ENCODE measurements around the gene RNF186.

The RNF186 gene

DNA sequence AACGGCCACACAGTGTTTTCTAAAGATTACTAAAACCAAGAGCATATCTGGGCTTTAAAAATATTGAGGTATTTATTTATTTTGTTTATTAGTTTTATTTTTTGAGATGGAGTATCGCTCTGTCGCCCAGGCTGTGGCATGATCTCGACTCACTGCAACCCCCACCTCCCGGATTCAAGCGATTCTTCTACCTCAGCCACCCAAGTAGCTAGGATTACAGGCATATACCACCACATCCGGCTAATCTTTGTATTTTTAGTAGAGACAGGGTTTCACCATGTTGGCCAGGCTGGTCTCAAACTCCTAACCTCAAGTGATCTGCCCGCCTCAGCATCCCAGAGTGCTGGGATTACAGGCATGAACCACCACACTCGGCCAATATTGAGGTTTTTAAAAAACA, 39.3 kb downstream of the RNF186 start:
- peak overlapping the region; percentile 51 for H3K27ac ChIP-seq
- TF ChIP-seq CTCF (conservative IDR thresholded peaks at IDR 0.05) (no peak), ZFX (IDR thresholded peaks at IDR 0.05) (no peak)

DNA sequence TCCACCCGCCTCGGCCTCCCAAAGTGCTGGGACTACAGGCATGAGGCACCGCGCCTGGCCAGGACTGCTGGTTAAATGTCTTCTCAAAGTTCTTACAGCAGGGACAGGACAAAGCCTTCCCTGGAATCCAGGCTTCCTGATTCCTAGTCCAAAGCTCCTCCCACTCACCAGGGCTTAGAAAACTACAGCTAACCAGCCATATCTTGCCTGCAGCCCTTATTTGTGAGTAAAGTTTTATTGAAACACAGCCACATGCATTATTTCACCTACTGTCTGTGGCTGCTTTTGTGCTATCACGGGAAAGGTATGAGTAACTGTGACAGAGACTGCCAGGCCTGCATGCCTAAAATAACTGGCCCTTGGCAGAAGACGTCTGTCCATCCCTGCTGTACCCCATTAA, 39.8 kb downstream of the RNF186 start:
- no peak overlapping the region; the same call in none of the 2 replicates for H3K27ac ChIP-seq
- TF ChIP-seq CTCF (conservative IDR thresholded peaks at IDR 0.05) (no peak), ZFX (IDR thresholded peaks at IDR 0.05) (no peak)

DNA sequence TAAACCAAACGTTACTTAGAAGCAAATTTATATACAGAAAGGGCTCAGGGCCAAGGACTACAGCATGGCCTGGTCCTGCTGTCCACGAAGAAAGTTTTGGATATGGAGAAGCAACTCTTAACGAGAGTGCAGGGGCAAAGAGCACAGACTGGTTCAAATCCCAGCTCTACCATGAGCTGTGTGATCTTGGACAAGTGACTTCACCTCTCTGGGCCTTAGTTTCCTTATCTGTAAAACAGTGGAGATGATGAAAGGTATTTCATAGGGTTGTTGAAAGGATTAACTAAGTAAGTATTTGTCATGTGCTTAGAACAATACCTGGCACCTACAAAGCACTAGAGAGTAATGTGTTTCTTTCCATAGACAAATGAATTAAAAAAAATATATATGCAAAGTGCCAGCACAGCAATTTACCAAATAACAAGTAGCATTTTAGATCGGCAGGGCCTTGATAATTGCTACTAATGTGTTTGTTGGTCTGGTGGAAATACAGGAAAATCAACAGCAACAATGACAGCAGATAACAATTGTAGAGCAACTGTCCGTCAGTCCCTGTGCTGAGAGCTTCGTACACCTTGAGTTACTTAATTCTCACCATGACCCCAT, 40.8 kb downstream of the RNF186 start:
- TF ChIP-seq CTCF (conservative IDR thresholded peaks at IDR 0.05) (no peak), ZFX (IDR thresholded peaks at IDR 0.05) (no peak)
- no peak overlapping the region for H3K27ac ChIP-seq

GRCh38 chr1:19773485-19773884, 41.6 kb downstream of the RNF186 start:
- TF ChIP-seq CTCF (conservative IDR thresholded peaks at IDR 0.05) (no peak), ZFX (IDR thresholded peaks at IDR 0.05) (no peak)
- no peak overlapping the region for H3K27ac ChIP-seq

- TF ChIP-seq ZFX (IDR thresholded peaks at IDR 0.05) (no peak), CTCF (conservative IDR thresholded peaks at IDR 0.05) (no peak)
- no peak overlapping the region for H3K27ac ChIP-seq
Observed at GRCh38 chr1:19772053-19772452, 43.0 kb downstream of the RNF186 start.

GRCh38 chr1:19771350-19771749, 43.7 kb downstream of the RNF186 start:
- TF ChIP-seq CTCF (conservative IDR thresholded peaks at IDR 0.05) (no peak), ZFX (IDR thresholded peaks at IDR 0.05) (no peak)
- no peak overlapping the region for H3K27ac ChIP-seq

GRCh38 chr1:19770436-19771190, 44.5 kb downstream of the RNF186 start:
- no peak overlapping the region for H3K27ac ChIP-seq
- TF ChIP-seq ZFX (IDR thresholded peaks at IDR 0.05) (no peak), CTCF (conservative IDR thresholded peaks at IDR 0.05) (no peak)
